K562 (cell line): ENCODE results near the gene TMEM107. TPM values are rescaled to one million over a fixed set of nuclear protein-coding genes. Genes with fewer than 3 reads are reported as not detected.
A peak's percentile ranks its signal among the peaks of the same experiment; 100 is the strongest.

Source experiments
- CBX2 ChIP-seq: fragments of 200-600 bp; sonication (generic); IDR thresholded peaks from one replicate; pipeline ENCODE4 v1.6.1; 2012; ENCODE audit warnings: mild to moderate bottlenecking, low read length, inconsistent platforms; ENCODE audit not compliant: insufficient read depth, poor library complexity, severe bottlenecking
- DACH1 ChIP-seq: fragments of 450-650 bp; IDR thresholded peaks from 2 replicates; pipeline ENCODE4 v1.6.1; 2018; ENCODE audit not compliant: partially characterized antibody
- HEY1 ChIP-seq: fragments of 250-450 bp; sonication (Bioruptor Pico); IDR thresholded peaks from 2 replicates; pipeline ENCODE4 v1.5.0; 2020; ENCODE audit warnings: mild to moderate bottlenecking, moderate library complexity, borderline replicate concordance
- IFI16 ChIP-seq: fragments of 250-450 bp; sonication (Bioruptor Pico); IDR thresholded peaks from 2 replicates; pipeline ENCODE4 v2.1.2; 2022; ENCODE audit warnings: mild to moderate bottlenecking, inconsistent platforms
- NR2C2 ChIP-seq, 2 experiments: fragments of 200-800 bp in 1 of 2; sonication (Bioruptor generic) in 1 of 2; sonication (generic) in 1 of 2; formaldehyde crosslinking in 1 of 2; IDR thresholded peaks; 2 replicates each; pipeline versions ENCODE4 v1.6.1 to v1.8.0; 2016 to 2022; ENCODE audit warnings: mild to moderate bottlenecking in 1 of 2, missing compliant biosample characterization in 1 of 2, missing genetic modification characterization in 1 of 2, missing genetic modification reagents in 1 of 2
- POU5F1 ChIP-seq: fragments of 150-350 bp; IDR thresholded peaks from 2 replicates; pipeline ENCODE4 v1.6.1; 2014; ENCODE audit warnings: borderline replicate concordance, low read length, low read depth, mild to moderate bottlenecking; ENCODE audit not compliant: partially characterized antibody
- RBBP5 ChIP-seq: fragments of 200-600 bp; sonication (generic); IDR thresholded peaks from 2 replicates; pipeline ENCODE4 v1.6.1; 2012; ENCODE audit warnings: borderline replicate concordance, mild to moderate bottlenecking, low read length, control low read depth, inconsistent platforms; ENCODE audit not compliant: insufficient read depth, poor library complexity, severe bottlenecking
- RBFOX2 ChIP-seq: fragments of 200-400 bp; formaldehyde crosslinking; IDR thresholded peaks from 2 replicates; pipeline ENCODE4 v1.6.1; 2017; ENCODE audit warnings: low read depth, mild to moderate bottlenecking, low read length, moderate library complexity
- SMAD1 ChIP-seq: fragments of 150-350 bp; IDR thresholded peaks from 2 replicates; pipeline ENCODE4 v1.6.1; 2014; ENCODE audit warnings: low read length, low read depth; ENCODE audit not compliant: partially characterized antibody
- SMAD2 ChIP-seq: fragments of 150-350 bp; IDR thresholded peaks from 2 replicates; pipeline ENCODE4 v1.6.1; 2014; ENCODE audit warnings: low read depth, mild to moderate bottlenecking, low read length
- ZFP30 ChIP-seq: fragments of 250-450 bp; sonication (Bioruptor Pico); IDR thresholded peaks from 2 replicates; pipeline ENCODE4 v1.8.0; 2022; ENCODE audit warnings: moderate library complexity, mild to moderate bottlenecking, inconsistent platforms, borderline replicate concordance
- ZNF133 ChIP-seq: fragments of 250-450 bp; sonication (Bioruptor Pico); IDR thresholded peaks from 2 replicates; pipeline ENCODE4 v1.4.0; 2020; ENCODE audit warnings: mild to moderate bottlenecking
- ZNF140 ChIP-seq: fragments of 250-450 bp; sonication (Bioruptor Pico); IDR thresholded peaks from 2 replicates; pipeline ENCODE4 v1.8.0; 2021; ENCODE audit warnings: moderate library complexity, mild to moderate bottlenecking, inconsistent platforms
- ZNF282 ChIP-seq: sonication (generic); formaldehyde crosslinking; IDR thresholded peaks from 2 replicates; pipeline ENCODE4 v1.8.1; 2023; ENCODE audit warnings: missing genetic modification reagents
- ZNF324 ChIP-seq: fragments of 250-450 bp; sonication (Bioruptor Pico); IDR thresholded peaks from 2 replicates; pipeline ENCODE4 v1.4.0; 2020; ENCODE audit warnings: mild to moderate bottlenecking
- ZNF561 ChIP-seq: fragments of 450-650 bp; formaldehyde crosslinking; conservative IDR thresholded peaks from 2 replicates; pipeline ENCODE4 v1.4.0; 2020; ENCODE audit warnings: mild to moderate bottlenecking, moderate library complexity
- polyA plus RNA-seq, 8 experiments: library from polyadenylated mRNA; depleted of rRNA in 4 of 8; stranded (reverse) in 5 of 8; unstranded in 3 of 8; fragments of >200 nt; fragmentation: Nextera tagmentation in 2 of 8; fragmentation: Illumina TruSeq in 1 of 8; extraction: Ambion mirVana in 2 of 8; extraction: Trizol in 1 of 8; gene quantifications; 2 replicates each; pipeline versions ENCODE4 v1.2.1 to v1.2.3, GENCODE V29; 2011 to 2014; ENCODE audit warnings: inconsistent platforms in 1 of 8, missing spikeins in 1 of 8
- total RNA-seq, 7 experiments: library from RNA; depleted of rRNA in 6 of 7; stranded (reverse); fragments of >200 nt in 6 of 7; fragmentation: Illumina TruSeq in 2 of 7; extraction: Trizol in 2 of 7; gene quantifications; 2 replicates each; pipeline versions ENCODE4 v1.2.1 to v1.2.3, GENCODE V29; 2011 to 2021; ENCODE audit warnings: low replicate concordance in 1 of 7
- TF ChIP-seq, protein P1 (sequence below): fragments of 250-450 bp; sonication (Bioruptor Pico); IDR thresholded peaks from 2 replicates; pipeline ENCODE4 v1.8.0; 2021; ENCODE audit warnings: mild to moderate bottlenecking, moderate library complexity
- TF ChIP-seq, protein P2 (sequence below): IDR thresholded peaks from 3 replicates; pipeline ENCODE4 v1.6.1; 2011; ENCODE audit warnings: borderline replicate concordance, mild to moderate bottlenecking, moderate library complexity; ENCODE audit not compliant: insufficient read length; ENCODE audit errors: extremely low read depth
- TF ChIP-seq, protein P3 (sequence below), 3 experiments: IDR thresholded peaks in 2 of 3; conservative IDR thresholded peaks in 1 of 3; 2 replicates each; pipeline ENCODE4 v1.5.1; 2011 to 2012; ENCODE audit warnings: low read length in 3 of 3, mild to moderate bottlenecking in 3 of 3, control low read depth in 2 of 3, improper control_type of control experiment in 1 of 3, inconsistent platforms in 1 of 3, low read depth in 1 of 3, mixed read lengths in 1 of 3, moderate library complexity in 1 of 3; ENCODE audit not compliant: insufficient read depth in 2 of 3
- TF ChIP-seq, protein P4 (sequence below): IDR thresholded peaks from 2 replicates; pipeline ENCODE4 v1.6.1; 2014; ENCODE audit warnings: antibody characterized with exemption

TMEM107 gene
- total and polyA plus RNA-seq, 9 of the 15 experiments (the other 6 are each of a cell fraction or from before 2014, with no cell fraction given) = 7.1 to 26.2 (median 16.9) TPM

DNA sequence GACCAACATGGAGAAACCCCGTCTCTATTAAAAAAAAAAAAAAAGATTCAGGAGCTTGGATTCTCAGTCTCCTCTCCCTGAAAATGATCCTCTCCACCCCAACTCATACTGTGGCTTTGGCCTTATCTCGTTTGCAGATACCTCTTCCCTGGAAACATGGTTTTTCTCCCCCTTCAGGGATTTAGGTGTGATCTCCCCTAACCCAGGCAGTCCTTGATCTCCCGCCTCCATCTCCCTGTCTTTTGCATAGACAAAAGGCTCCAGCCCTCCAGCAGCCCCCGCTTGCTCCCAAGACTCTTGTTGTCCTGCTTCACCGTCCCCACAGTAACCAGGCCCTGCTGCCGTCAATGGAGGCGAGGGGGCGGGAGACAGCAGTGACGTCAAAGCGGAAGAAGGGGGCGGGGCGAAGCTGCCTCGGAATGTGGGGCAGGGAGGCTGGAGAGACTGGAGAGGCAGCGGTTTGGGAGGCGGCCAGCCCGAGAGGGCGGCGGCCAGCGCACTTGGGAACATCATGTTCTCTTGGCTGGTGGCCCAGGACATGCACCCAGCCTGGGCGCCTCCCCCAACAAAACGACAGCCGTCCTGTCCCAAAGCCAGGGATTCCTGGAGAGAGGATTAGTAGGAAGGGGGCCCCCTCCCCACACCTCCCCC is 22.1 kb downstream of the TMEM107 start (continued):
- no peak for TF ChIP-seq POU5F1
- no peak for TF ChIP-seq NR2C2 (CRISPR knock-in tag; IDR thresholded peaks at IDR 0.05)
- peak; percentile 40; the same call in 1 of the 2 replicates for TF ChIP-seq NR2C2 (tag; IDR thresholded peaks at IDR 0.05)
- TF ChIP-seq, protein P1, sequence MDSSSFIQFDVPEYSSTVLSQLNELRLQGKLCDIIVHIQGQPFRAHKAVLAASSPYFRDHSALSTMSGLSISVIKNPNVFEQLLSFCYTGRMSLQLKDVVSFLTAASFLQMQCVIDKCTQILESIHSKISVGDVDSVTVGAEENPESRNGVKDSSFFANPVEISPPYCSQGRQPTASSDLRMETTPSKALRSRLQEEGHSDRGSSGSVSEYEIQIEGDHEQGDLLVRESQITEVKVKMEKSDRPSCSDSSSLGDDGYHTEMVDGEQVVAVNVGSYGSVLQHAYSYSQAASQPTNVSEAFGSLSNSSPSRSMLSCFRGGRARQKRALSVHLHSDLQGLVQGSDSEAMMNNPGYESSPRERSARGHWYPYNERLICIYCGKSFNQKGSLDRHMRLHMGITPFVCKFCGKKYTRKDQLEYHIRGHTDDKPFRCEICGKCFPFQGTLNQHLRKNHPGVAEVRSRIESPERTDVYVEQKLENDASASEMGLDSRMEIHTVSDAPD = no peak
- TF ChIP-seq, protein P2, sequence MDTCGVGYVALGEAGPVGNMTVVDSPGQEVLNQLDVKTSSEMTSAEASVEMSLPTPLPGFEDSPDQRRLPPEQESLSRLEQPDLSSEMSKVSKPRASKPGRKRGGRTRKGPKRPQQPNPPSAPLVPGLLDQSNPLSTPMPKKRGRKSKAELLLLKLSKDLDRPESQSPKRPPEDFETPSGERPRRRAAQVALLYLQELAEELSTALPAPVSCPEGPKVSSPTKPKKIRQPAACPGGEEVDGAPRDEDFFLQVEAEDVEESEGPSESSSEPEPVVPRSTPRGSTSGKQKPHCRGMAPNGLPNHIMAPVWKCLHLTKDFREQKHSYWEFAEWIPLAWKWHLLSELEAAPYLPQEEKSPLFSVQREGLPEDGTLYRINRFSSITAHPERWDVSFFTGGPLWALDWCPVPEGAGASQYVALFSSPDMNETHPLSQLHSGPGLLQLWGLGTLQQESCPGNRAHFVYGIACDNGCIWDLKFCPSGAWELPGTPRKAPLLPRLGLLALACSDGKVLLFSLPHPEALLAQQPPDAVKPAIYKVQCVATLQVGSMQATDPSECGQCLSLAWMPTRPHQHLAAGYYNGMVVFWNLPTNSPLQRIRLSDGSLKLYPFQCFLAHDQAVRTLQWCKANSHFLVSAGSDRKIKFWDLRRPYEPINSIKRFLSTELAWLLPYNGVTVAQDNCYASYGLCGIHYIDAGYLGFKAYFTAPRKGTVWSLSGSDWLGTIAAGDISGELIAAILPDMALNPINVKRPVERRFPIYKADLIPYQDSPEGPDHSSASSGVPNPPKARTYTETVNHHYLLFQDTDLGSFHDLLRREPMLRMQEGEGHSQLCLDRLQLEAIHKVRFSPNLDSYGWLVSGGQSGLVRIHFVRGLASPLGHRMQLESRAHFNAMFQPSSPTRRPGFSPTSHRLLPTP = peak; percentile 34
- no peak for TF ChIP-seq ZNF282 (CRISPR knock-in tag)
- no peak for TF ChIP-seq HEY1
- TF ChIP-seq SMAD2 = no peak
- TF ChIP-seq, protein P3, sequence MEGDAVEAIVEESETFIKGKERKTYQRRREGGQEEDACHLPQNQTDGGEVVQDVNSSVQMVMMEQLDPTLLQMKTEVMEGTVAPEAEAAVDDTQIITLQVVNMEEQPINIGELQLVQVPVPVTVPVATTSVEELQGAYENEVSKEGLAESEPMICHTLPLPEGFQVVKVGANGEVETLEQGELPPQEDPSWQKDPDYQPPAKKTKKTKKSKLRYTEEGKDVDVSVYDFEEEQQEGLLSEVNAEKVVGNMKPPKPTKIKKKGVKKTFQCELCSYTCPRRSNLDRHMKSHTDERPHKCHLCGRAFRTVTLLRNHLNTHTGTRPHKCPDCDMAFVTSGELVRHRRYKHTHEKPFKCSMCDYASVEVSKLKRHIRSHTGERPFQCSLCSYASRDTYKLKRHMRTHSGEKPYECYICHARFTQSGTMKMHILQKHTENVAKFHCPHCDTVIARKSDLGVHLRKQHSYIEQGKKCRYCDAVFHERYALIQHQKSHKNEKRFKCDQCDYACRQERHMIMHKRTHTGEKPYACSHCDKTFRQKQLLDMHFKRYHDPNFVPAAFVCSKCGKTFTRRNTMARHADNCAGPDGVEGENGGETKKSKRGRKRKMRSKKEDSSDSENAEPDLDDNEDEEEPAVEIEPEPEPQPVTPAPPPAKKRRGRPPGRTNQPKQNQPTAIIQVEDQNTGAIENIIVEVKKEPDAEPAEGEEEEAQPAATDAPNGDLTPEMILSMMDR (IDR thresholded peaks at IDR 0.05 in 2 of 3, conservative IDR thresholded peaks at IDR 0.05 in 1 of 3; ENCODE audit: insufficient read depth in 2 of 3, low read depth in 1 of 3, low read length in 3 of 3) = no peak
- TF ChIP-seq DACH1 = no peak
- TF ChIP-seq ZNF561 (CRISPR knock-in tag) = no peak
- TF ChIP-seq ZNF133 = no peak
- no peak for TF ChIP-seq CBX2
- no peak for TF ChIP-seq SMAD1
- no peak for TF ChIP-seq ZNF140 (CRISPR knock-in tag)
- TF ChIP-seq IFI16 = no peak
- TF ChIP-seq ZFP30 (CRISPR knock-in tag) = no peak
- no peak for TF ChIP-seq RBBP5
- no peak for TF ChIP-seq ZNF324 (CRISPR knock-in tag)
- TF ChIP-seq RBFOX2 = peak; percentile 60
- TF ChIP-seq, protein P4, sequence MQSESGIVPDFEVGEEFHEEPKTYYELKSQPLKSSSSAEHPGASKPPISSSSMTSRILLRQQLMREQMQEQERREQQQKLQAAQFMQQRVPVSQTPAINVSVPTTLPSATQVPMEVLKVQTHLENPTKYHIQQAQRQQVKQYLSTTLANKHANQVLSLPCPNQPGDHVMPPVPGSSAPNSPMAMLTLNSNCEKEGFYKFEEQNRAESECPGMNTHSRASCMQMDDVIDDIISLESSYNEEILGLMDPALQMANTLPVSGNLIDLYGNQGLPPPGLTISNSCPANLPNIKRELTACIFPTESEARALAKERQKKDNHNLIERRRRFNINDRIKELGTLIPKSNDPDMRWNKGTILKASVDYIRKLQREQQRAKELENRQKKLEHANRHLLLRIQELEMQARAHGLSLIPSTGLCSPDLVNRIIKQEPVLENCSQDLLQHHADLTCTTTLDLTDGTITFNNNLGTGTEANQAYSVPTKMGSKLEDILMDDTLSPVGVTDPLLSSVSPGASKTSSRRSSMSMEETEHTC = no peak
